ENCODE data around the gene THAP3.
A peak's percentile ranks its signal among the peaks of the same experiment; 100 is the strongest.
"Not testable (repeated sequence)": the region's sequence is repeated elsewhere in the genome, so short reads cannot be mapped to it uniquely, and the experiment has no call there.

THAP3 gene

DNA sequence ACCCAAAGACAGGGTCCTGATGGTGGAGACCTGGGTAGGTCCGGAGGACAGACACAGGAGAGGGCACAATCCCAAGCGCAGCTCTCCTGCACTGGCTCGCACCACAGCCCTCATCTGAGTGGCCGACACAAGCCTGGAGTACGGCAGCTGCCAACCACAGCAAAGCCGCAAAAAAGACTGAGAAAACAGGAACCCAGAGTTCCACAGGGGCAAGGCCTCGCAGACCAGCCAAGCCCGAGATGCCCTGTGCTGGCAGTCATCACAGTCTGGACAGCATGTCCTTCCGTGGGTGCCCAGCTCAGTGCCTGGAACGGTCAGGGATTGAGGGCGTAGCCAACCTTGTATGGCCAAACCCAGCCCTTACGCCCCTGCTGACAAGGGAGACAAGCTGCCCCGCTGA lies 33.4 kb upstream of the THAP3 start:
- no peak for DNase-seq (ENCODE audit: low read depth)

DNA sequence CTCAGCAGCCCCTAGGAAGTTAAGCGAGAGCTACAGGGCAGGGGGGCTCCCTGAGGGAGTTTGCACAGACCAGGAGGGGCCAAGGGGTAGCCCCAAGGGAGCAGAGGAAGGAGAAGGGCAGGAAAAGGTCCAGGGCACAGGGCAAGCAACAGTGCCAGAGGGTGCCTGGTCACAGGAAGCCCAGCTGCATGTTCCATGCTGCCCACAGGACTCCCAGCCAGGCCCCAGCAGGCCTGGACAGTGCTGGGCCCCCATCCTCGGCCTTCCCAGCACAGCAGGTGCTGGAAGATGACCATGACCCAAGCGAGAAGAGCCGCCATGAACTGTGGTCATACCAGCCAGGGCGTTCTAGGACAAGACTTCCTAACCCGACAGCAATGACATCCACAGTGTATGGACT lies 33.0 kb upstream of the THAP3 start:
- no peak for DNase-seq (ENCODE audit: low read depth)

GRCh38 chr1:6592441-6592840 lies 32.2 kb upstream of the THAP3 start:
- DNase-seq (ENCODE audit: low read depth), result no peak

DNA sequence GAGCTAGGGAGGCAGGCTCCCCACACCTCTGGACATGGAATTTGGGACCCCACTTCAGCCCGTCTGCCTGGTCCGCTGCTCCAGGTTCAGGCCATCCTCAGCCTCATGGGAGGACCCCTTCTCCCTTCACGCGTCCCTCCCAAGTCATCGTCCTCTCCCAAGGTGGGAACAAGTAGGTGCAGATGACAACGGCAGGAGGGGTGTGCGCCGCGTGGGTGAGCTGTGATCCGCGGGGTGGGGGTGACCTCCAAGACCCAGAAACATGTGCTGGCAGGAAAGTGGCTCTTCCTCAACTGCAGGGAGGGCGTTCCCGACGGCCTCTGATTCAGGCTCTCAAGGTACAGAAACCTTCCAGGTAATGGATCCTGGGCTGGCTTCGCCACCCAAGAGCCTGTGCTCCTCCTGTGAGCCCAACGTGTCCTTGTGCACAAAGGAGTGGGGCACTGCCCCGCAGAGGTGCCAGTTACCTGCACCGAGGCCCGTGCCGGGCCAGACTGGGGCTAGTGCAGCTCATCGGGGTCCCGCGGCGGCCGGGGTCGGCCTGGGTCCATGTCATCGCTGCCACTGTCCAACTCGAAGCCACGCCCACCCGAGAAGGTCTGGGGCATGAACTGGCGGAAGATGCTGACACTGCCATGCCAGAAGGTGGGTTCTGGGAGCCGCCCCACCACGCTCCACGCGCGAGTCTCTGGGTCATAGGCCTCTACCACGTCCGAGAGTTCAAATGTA lies 31.6 kb upstream of the THAP3 start:
- DNase-seq (ENCODE audit: low read depth), result no peak

DNA sequence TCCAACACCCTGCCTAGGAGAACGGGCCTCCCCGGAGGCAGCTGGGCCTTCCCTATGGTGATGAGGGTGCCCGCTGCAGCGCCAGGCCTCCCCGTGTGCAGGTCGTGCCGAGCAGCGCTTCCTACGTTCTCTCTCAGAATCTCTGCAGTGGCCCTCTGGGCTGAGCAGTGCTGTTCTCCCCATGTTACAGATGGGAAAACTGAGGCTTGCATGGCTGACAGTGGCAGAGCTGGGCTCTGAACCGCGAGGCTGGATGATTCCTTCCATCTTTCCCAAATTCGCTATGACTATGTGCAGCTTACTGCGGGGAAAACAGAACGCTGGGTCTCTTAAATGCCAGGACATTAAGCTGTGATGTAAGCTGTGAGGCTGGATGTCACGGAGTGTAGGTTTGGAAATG lies 30.9 kb upstream of the THAP3 start:
- DNase-seq (ENCODE audit: low read depth), result no peak

- no peak for DNase-seq (ENCODE audit: low read depth)
These were observed 29.5 kb upstream of the THAP3 start for GRCh38 chr1:6594977-6595740.

DNA sequence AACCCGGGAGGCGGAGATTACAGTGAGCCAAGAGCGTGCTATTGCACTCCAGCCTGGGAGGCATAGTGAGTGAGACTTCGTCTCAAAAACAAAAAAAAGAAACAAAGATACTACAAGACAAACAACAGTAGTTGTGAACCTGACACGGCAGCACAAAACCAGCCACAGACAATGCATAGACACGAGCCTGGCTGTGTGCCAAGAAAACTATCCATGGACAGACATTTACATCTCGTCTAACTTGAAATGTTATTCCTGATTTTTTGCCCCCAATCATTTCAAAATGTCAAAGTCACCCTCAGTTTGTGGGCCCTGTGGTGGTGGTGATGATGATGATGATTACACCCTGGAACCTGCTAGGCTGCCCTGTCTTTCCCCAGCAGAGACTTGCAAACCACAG lies 28.3 kb upstream of the THAP3 start:
- DNase-seq (ENCODE audit: low read depth), result no peak

DNA sequence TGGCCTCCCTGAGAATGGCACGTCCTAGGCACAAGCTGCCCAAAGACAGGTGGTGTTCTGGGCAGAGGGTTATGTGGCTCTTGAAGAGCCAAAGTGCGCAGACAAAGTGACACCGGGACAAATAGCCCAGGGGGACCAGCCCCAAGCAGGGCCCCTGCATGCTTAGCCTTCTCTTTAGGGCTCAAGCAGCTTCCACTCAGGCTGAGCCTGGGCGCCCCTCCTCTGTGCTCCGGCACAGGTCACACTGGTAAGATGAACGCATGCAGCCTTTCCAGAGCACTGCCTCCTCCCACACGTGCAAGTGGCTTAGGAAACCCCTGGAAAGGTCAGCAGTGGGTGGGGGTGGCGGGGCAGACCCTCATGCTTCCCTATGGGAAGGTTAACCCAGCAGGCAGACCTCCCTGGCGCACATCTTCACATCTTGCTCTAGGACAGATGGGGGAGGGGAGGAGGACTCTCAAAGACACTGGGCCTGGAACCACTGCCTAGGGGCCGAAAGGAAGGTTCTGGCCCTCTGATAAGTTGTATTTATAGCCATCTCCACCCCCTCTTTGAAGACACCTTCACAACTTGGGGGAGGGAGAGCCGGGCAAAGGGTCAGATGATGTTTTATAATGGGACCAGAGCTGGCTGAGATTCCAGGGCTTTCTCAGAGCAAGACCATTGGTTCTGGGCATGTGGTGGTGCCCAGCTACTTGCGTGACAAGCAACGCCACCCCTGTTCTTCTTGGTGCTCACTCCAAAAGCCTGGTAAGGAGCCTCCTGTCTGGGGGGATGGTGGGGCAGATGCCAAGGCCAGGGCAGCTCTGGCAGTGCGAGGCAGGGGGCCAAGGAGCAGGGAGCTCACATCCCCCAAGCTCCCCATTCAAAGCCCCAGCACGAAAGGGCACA lies 27.5 kb upstream of the THAP3 start:
- no peak for DNase-seq (ENCODE audit: low read depth)

- no peak for DNase-seq (ENCODE audit: low read depth)
These were observed 26.9 kb upstream of the THAP3 start for GRCh38 chr1:6597777-6598131.

GRCh38 chr1:6599141-6599975 lies 25.3 kb upstream of the THAP3 start:
- no peak for DNase-seq (ENCODE audit: low read depth)

GRCh38 chr1:6599991-6600390 lies 24.7 kb upstream of the THAP3 start:
- not testable (repeated sequence) for DNase-seq (ENCODE audit: low read depth)

GRCh38 chr1:6600410-6601048 lies 24.1 kb upstream of the THAP3 start:
- no peak for DNase-seq (ENCODE audit: low read depth)

- peak; percentile 62 for DNase-seq (ENCODE audit: low read depth)
These were observed 23.4 kb upstream of the THAP3 start for GRCh38 chr1:6601049-6601922.

DNA sequence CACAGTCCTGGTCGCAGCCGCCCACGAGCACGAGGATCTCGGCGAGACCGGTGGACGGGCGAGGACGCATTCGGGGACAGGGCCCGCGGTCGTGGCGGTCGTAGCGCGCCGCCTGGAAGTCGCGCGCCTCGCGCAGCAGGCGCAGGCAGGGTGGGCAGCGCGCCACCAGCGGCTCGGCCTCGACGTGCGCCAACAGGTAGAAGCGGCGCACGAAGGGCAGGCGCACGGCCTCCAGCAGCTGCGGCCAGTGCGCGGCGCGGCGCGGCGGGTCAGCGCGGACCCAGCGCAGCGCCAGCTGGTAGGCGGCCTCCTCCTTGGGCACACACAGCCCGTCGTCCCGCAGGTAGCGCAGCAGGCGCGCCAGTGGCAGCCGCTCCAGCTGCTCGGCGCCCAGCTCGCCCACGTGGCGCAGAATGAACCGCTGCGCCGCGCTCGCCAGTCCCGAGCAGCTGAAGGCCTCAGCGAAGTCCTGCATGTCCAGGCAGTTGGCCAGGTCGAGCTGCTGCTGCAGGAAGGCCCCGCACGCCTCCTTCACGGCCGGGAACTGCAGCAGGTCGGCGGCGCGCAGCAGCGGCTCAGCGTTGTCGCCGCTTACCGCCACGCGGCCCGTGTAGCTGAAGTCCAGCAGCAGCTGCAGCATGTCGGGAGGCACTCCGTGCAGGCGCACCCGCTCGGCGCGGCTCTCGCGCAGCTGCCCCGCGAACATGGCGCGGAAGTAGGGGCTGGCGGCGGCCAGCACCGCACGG lies 22.6 kb upstream of the THAP3 start:
- no peak for DNase-seq (ENCODE audit: low read depth)

DNA sequence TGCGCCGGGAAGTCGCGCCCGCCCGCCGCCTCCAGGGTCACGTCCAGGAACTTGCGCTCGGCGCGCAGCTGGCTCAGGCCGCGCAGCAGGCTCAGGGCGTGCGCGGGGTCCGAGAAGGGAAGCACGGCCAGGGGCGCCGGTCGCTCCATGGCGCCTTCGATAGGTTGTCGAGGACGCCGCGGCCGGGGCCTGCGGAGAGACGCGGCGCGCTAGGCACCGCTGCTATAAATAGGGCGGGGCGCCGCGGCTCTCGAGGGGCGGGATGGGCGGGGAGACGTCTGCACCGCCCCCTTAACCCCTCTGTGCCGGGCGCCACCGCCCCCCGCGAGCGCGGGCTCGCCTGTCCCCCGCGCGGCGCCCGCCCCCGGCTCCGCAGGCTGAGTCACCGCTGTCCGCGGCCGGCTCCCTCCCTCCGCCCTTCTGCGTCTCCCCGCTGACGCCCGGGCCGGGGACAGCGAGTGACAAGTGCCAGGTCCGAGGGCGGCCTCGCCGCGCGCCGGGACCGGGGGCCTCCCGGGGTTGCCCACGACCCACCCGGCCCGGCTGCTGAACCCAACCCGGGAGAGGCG lies 21.9 kb upstream of the THAP3 start, which contains the start of gene KLHL21:
Gene KLHL21, minus strand, starts transcription at position 201 of the 569 bp plus-strand sequence. Its CDS starts 52 bp downstream, at position 149.
- peak; percentile 68 for DNase-seq (ENCODE audit: low read depth)

DNA sequence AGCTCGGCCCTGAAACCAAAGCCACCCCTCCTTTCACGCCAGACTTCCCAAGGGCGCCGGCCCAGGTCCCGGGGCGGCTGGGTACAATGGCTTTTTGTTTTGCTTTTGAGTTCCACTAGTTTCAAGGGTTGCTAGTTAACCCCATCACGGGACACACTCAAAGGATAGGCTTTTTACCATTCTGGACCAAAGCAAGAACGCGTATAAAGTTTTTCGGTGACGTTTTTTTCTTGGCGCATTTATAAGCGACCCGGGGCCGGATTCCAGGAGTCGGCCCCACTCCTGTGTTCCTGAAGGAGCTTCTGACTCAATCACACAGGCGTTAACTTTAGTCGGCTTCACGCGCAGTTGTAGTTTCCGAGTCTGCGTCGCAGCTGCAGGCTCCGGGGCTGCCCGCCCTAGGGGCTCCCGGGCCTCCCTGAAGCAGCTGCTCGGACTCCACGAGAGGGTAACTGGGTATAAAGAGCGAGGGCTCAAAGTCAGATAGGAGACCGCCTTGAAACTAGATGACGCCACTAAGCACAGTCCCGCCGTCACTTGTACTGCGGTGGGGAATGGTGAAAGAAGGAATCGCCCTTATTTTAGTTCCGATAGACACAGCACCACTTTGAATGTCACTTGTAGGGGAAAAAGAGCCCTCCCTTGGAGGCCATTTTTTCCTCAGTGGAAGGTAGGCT lies 21.3 kb upstream of the THAP3 start:
- DNase-seq (ENCODE audit: low read depth), result no peak

DNA sequence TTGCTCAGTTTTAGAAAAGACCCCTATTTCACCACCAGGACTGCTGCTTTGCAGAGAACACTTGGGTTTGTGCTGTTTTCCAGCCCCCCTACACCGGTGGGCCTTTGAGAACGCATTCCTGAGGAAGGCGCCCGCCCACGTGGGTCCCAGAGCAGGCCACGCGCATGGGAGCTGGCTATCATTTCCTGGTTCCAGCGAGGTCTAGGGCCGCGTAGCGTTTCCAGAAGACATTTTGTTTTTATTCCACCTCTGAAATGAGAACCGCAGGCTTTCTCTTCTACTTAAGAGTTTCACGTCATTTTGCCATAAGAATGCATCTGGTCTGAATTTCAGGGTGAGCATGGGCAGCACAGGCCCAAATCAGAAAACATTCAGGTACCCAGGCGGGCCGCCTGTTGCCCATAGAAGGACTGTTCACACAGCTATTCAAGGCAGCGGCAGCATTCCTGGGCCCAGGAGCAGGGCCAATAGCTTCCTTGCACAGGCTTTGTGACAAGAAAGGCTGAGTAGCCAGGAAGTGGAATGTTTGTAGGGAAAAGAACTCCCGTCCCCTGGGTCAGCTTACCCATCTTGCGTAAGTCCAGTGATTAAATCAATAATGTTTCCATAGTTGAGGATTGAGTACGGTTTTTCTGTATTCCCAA lies 20.6 kb upstream of the THAP3 start:
- no peak for DNase-seq (ENCODE audit: low read depth)
